HG03520 (cell line): ENCODE data around the gene SORL1-AS1.
A peak's percentile ranks its signal among the peaks of the same experiment; 100 is the strongest.

Source experiments
- ATAC-seq: cut with Tn5 transposase; IDR thresholded peaks from one replicate; pipeline ENCODE4 v1.9.1; 2021; ENCODE audit warnings: mild to moderate bottlenecking, moderate library complexity; ENCODE audit not compliant: unreplicated experiment

Gene SORL1-AS1

GRCh38 chr11:121476379-121477032 lies 23.7 kb upstream of the SORL1-AS1 start:
- no peak for ATAC-seq

GRCh38 chr11:121474680-121475079 lies 21.9 kb upstream of the SORL1-AS1 start:
- ATAC-seq: no peak

GRCh38 chr11:121473064-121473777 lies 20.5 kb upstream of the SORL1-AS1 start:
- ATAC-seq: no peak

- no peak for ATAC-seq
Observed at GRCh38 chr11:121472312-121472711, 19.5 kb upstream of the SORL1-AS1 start.

GRCh38 chr11:121471167-121471566 lies 18.4 kb upstream of the SORL1-AS1 start:
- ATAC-seq: no peak

GRCh38 chr11:121469910-121470309 lies 17.1 kb upstream of the SORL1-AS1 start:
- ATAC-seq: no peak

- peak; percentile 55 for ATAC-seq
Observed at GRCh38 chr11:121467965-121468364, 15.2 kb upstream of the SORL1-AS1 start.

GRCh38 chr11:121467471-121467870 lies 14.7 kb upstream of the SORL1-AS1 start:
- ATAC-seq: no peak

GRCh38 chr11:121466063-121466794 lies 13.5 kb upstream of the SORL1-AS1 start:
- ATAC-seq: no peak

GRCh38 chr11:121465709-121466062 lies 12.9 kb upstream of the SORL1-AS1 start:
- ATAC-seq: no peak

- peak; percentile 39 for ATAC-seq
Observed at GRCh38 chr11:121464352-121464946, 11.7 kb upstream of the SORL1-AS1 start.

GRCh38 chr11:121463689-121464335 lies 11.0 kb upstream of the SORL1-AS1 start:
- ATAC-seq: no peak

- no peak for ATAC-seq
Observed at GRCh38 chr11:121461843-121462242, 9.1 kb upstream of the SORL1-AS1 start.

GRCh38 chr11:121460941-121461514 lies 8.3 kb upstream of the SORL1-AS1 start:
- no peak for ATAC-seq

- no peak for ATAC-seq
Observed at GRCh38 chr11:121459413-121460017, 6.7 kb upstream of the SORL1-AS1 start.

- no peak for ATAC-seq
Observed at GRCh38 chr11:121458551-121458950, 5.8 kb upstream of the SORL1-AS1 start.

GRCh38 chr11:121456816-121457431 lies 4.2 kb upstream of the SORL1-AS1 start:
- ATAC-seq: no peak

GRCh38 chr11:121456151-121456550 lies 3.4 kb upstream of the SORL1-AS1 start:
- ATAC-seq: no peak

GRCh38 chr11:121455115-121455514 lies 2.3 kb upstream of the SORL1-AS1 start:
- no peak for ATAC-seq
